GM23338 (cell line): ENCODE results near the gene DTD2.

ENCODE experiments used
- CREB1 ChIP-seq: fragments of 250-450 bp; sonication (Bioruptor Pico); IDR thresholded peaks from 2 replicates; pipeline ENCODE4 v1.5.0; 2020; ENCODE audit warnings: low read depth, mild to moderate bottlenecking, moderate library complexity
- CTCF ChIP-seq, 2 experiments: fragments of 200-600 bp in 1 of 2; sonication (generic) in 1 of 2; conservative IDR thresholded peaks; 2 replicates each; pipeline versions ENCODE4 v1.5.1 to v1.6.1; 2016 to 2017; ENCODE audit warnings: antibody characterized with exemption in 2 of 2, low read depth in 2 of 2, mild to moderate bottlenecking in 2 of 2, moderate library complexity in 1 of 2
- ETS1 ChIP-seq: IDR thresholded peaks from 2 replicates; pipeline ENCODE4 v1.6.1; 2016; ENCODE audit warnings: antibody characterized with exemption
- EZH2 ChIP-seq: fragments of 200-600 bp; sonication (generic); IDR thresholded peaks from one replicate; pipeline ENCODE4 v1.8.0; 2017; ENCODE audit warnings: antibody characterized with exemption, mild to moderate bottlenecking, low read depth; ENCODE audit not compliant: unreplicated experiment
- EZH2phosphoT487 ChIP-seq: fragments of 200-600 bp; sonication (generic); IDR thresholded peaks from one replicate; pipeline ENCODE4 v1.8.1; 2018; ENCODE audit warnings: antibody characterized with exemption; ENCODE audit not compliant: unreplicated experiment
- JUNB ChIP-seq: IDR thresholded peaks from one replicate; pipeline ENCODE4 v1.6.1; 2016; ENCODE audit warnings: antibody characterized with exemption; ENCODE audit not compliant: unreplicated experiment
- POLR2AphosphoS5 ChIP-seq: IDR thresholded peaks from 2 replicates; pipeline ENCODE4 v1.6.1; 2016; ENCODE audit warnings: antibody characterized with exemption, low read depth
- REST ChIP-seq: IDR thresholded peaks from one replicate; pipeline ENCODE4 v1.6.1; 2018; ENCODE audit warnings: antibody characterized with exemption; ENCODE audit not compliant: unreplicated experiment
- ZNF114 ChIP-seq: fragments of 250-450 bp; sonication (Bioruptor Pico); IDR thresholded peaks from 2 replicates; pipeline ENCODE4 v1.5.0; 2020; ENCODE audit warnings: mild to moderate bottlenecking, moderate library complexity
- ZNF462 ChIP-seq: fragments of 250-450 bp; sonication (Bioruptor Pico); IDR thresholded peaks from 2 replicates; pipeline ENCODE4 v1.5.0; 2020; ENCODE audit warnings: mild to moderate bottlenecking, moderate library complexity

- TF ChIP-seq REST (no peak), POLR2AphosphoS5 (no peak), CTCF (conservative IDR thresholded peaks at IDR 0.05; ENCODE audit: low read depth in 2 of 2) (no peak), ZNF462 (CRISPR knock-in tag) (no peak), EZH2phosphoT487 (no peak), EZH2 (no peak), CREB1 (CRISPR knock-in tag) (no peak), JUNB (no peak), ZNF114 (CRISPR knock-in tag) (no peak), ETS1 (no peak)
Measured at GRCh38 chr14:31429791-31430190, 27.5 kb downstream of the DTD2 start.
